Tibial artery (tissue), 4 donors: Measurements from ENCODE around the gene TMEM156.

ENCODE experiments used
- DNase-seq, 2 donors: peaks; one replicate each; pipeline ENCODE4 v3.0.0-alpha.2; 2019
- H3K27ac ChIP-seq, 2 donors: fragments of 200-600 bp; sonication (generic) in 1 of 2; 1 replicate in 1 of 2; 2 replicates in 1 of 2; pipeline ENCODE4 v1.5.1; 2018 to 2019; ENCODE audit warnings: mild to moderate bottlenecking in 1 of 2
- H3K27me3 ChIP-seq, 2 donors: fragments of 200-600 bp; sonication (generic) in 1 of 2; one replicate each; pipeline versions ENCODE4 v1.5.1 to v1.6.0; 2016 to 2019
- H3K36me3 ChIP-seq, 3 donors: fragments of 200-600 bp; sonication (generic) in 2 of 3; one replicate each; pipeline ENCODE4 v1.5.1; 2016 to 2019; ENCODE audit warnings: mild to moderate bottlenecking in 2 of 3
- H3K4me1 ChIP-seq, 4 donors: fragments of 200-600 bp; sonication (generic) in 2 of 4; 1 replicate in 3 of 4; 2 replicates in 1 of 4; pipeline ENCODE4 v1.5.1; 2016 to 2019
- H3K4me3 ChIP-seq, 2 donors: fragments of 200-600 bp; sonication (generic) in 1 of 2; 1 replicate in 1 of 2; 2 replicates in 1 of 2; pipeline ENCODE4 v1.5.1; 2018 to 2019; ENCODE audit warnings: mild to moderate bottlenecking in 2 of 2
- H3K9me3 ChIP-seq, 3 donors: fragments of 200-600 bp; sonication (generic) in 1 of 3; one replicate each; pipeline ENCODE4 v1.5.1; 2016 to 2019
- CTCF ChIP-seq, 2 experiments: fragments of 200-600 bp in 1 of 2; fragments of 450-650 bp in 1 of 2; IDR thresholded peaks; one replicate each; pipeline ENCODE4 v1.5.1; 2017 to 2019; ENCODE audit warnings: antibody characterized with exemption in 2 of 2, mild to moderate bottlenecking in 1 of 2, moderate library complexity in 1 of 2
- intact Hi-C: fragments of 100-400 bp; cut with DNase I; formaldehyde crosslinking; loops from one replicate; pipeline ENCODE4 v1.15.0; 2023; ENCODE audit warnings: low total_unique reads

TMEM156 gene

GRCh38 chr4:39024311-39024865 lies 7.8 kb downstream of the TMEM156 start:
- no peak for TF ChIP-seq CTCF (IDR thresholded peaks at IDR 0.05)
- Histone ChIP-seq H3K9me3 (no peaks in the 10 kb centered on the region), H3K4me1 (no peaks in the 10 kb centered on the region), H3K36me3 (no peaks in the 10 kb centered on the region), H3K27ac (no peak overlapping the region), H3K27me3 (peaks cover 0 to 5% of the 10 kb centered on the region in 2 donors), H3K4me3 (no peak overlapping the region)
- DNase-seq, result no peak
- intact Hi-C loops, result no loop called here

- TF ChIP-seq CTCF (IDR thresholded peaks at IDR 0.05), result no peak
- Histone ChIP-seq H3K27ac (no peak overlapping the region), H3K36me3 (no peaks in the 10 kb centered on the region), H3K4me1 (no peaks in the 10 kb centered on the region), H3K4me3 (no peak overlapping the region), H3K27me3 (peaks cover 0 to 5% of the 10 kb centered on the region in 2 donors), H3K9me3 (no peaks in the 10 kb centered on the region)
- intact Hi-C loops, result no loop called here
- DNase-seq, result no peak
These were observed 9.2 kb downstream of the TMEM156 start for GRCh38 chr4:39023059-39023458.

- H3K27ac ChIP-seq, result no peak overlapping the region
- intact Hi-C loops, result no loop called here
- H3K9me3 ChIP-seq, result no peaks in the 10 kb centered on the region
- peaks cover 0 to 5% of the 10 kb centered on the region in 2 donors for H3K27me3 ChIP-seq
- H3K4me1 ChIP-seq, result no peaks in the 10 kb centered on the region
- H3K4me3 ChIP-seq, result no peak overlapping the region
- H3K36me3 ChIP-seq, result no peaks in the 10 kb centered on the region
- TF ChIP-seq CTCF (IDR thresholded peaks at IDR 0.05), result no peak
- no peak for DNase-seq
These were observed 10.0 kb downstream of the TMEM156 start for GRCh38 chr4:39022241-39022640.

GRCh38 chr4:39021631-39022030 lies 10.6 kb downstream of the TMEM156 start:
- H3K27ac ChIP-seq, result no peak overlapping the region
- TF ChIP-seq CTCF (IDR thresholded peaks at IDR 0.05), result no peak
- H3K27me3 ChIP-seq, result peaks cover 0 to 5% of the 10 kb centered on the region in 2 donors
- H3K36me3 ChIP-seq, result no peaks in the 10 kb centered on the region
- H3K9me3 ChIP-seq, result no peaks in the 10 kb centered on the region
- no peak for DNase-seq
- intact Hi-C loops, result no loop called here
- no peaks in the 10 kb centered on the region for H3K4me1 ChIP-seq
- H3K4me3 ChIP-seq, result no peak overlapping the region

GRCh38 chr4:39020130-39020529 lies 12.1 kb downstream of the TMEM156 start:
- Histone ChIP-seq H3K27ac (no peak overlapping the region), H3K4me1 (no peaks in the 10 kb centered on the region)

More at GRCh38 chr4:39020130-39020529, 12.1 kb downstream of the TMEM156 start:
- Histone ChIP-seq H3K27me3 (peaks cover 0 to 5% of the 10 kb centered on the region in 2 donors), H3K4me3 (no peak overlapping the region), H3K36me3 (no peaks in the 10 kb centered on the region), H3K9me3 (no peaks in the 10 kb centered on the region)
- DNase-seq, result no peak
- intact Hi-C loops, result no loop called here
- no peak for TF ChIP-seq CTCF (IDR thresholded peaks at IDR 0.05)
